MV-4-11 (cell line): ENCODE results near the gene NPAS2.

Experiments
- DNase-seq: peaks from one replicate; lab custom pipeline; 2025; lab: John Stamatoyannopoulos, UW

The NPAS2 gene

GRCh38 chr2:100819370-100820272, at the start of gene NPAS2:
NPAS2 (plus strand) TSS chr2:100820139; CDS start chr2:100904755, 84,616 bp downstream.
- no peak for DNase-seq

DNA sequence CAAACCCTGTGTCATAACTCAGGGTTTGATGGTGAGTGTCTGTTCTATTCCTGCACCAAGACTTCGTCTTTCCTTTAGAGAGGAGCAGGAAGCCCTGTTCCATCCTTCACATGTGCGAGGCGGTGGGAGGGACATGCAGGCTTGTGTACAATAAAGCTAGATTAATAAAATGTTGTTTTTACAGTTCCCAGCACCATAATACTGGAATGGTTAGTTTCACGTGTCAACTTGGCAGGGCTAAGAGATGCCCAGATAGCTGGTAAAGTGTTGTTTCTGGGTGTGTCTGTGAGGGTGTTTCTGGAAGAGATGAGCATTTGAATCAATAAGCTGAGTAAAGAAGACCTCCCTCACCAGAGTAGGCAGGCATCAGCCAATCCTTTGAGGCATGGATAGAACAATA, 48.8 kb upstream of the NPAS2 start:
- DNase-seq = no peak

DNA sequence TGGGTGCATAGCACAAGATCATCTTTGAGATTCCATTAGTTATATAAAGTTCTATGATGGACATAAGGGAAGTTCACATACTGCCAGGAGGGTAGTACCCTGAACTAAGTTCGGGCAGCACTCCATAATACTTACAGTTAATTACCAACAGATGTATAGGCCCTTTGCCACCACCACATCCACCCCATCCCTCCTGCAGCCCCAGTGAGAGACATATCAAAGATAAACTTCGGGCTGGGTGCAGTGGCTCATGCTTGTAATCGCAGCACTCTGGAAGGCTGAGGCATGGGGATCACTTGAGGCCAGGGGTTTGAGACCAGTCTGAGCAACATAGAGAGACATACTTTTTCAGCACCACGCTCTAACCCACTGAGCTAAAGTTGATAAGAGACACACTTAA, 46.4 kb upstream of the NPAS2 start:
- DNase-seq = no peak

GRCh38 chr2:100776445-100776844, 43.5 kb upstream of the NPAS2 start:
- DNase-seq = no peak

DNA sequence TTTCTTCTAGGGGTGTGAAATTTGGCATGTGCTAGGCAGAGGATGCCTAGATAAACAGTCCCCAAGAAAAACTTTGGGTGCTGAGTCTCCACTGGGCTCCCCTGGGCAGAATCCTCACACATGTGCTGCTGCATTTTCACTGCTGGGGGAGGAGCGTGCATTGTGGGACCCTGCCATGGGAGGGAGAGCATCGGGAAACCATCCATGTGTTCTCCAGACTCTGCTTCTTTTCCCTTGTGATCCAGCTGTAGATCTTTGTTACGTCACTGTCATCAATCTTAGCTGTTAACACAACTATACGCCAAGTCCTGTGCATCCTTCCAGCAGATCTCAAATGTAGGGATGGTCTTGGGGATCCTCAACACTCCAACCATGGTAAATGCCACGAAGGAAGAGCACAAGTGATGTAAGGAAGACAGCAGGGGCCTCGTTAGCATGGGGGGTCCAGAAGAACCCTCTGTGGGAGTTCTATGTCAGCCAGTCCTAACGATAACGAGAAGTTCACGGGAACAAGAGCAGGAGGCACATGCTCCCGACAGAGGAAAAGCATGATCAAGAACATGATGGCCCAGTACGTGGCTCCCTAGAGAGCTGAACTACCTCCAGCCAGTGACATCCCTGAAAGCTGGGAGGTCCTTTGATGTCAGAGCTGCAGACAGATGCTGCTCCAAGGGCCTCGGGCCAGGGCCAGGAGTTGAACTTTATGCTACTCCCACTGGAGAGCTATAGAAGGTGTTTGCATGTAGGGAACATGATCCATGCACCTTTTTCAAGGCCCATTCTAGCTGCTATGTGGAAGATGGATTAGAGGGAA, 41.1 kb upstream of the NPAS2 start:
- no peak for DNase-seq

- no peak for DNase-seq
These were observed 40.1 kb upstream of the NPAS2 start for GRCh38 chr2:100779908-100780202.

- peak; percentile 63 for DNase-seq
These were observed 39.5 kb upstream of the NPAS2 start for GRCh38 chr2:100780203-100781008.

DNA sequence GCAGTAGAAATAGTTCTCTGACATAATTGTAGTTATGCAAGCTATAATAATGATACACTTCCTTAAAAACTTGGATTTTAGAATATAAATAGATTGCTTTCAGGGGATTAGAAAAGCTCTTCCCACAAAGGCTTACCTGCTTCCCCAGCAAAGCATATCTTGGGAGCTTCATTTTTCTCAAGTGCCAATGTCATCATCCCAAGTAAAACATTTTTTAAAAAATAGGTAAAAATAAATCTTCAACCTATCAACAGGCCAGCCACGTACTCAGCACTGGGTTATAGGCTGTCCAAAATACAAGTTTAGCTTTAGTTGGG, 39.0 kb upstream of the NPAS2 start:
- DNase-seq = no peak

GRCh38 chr2:100781523-100782379, 38.2 kb upstream of the NPAS2 start:
- no peak for DNase-seq

- no peak for DNase-seq
These were observed 37.5 kb upstream of the NPAS2 start for GRCh38 chr2:100782380-100782878.

DNA sequence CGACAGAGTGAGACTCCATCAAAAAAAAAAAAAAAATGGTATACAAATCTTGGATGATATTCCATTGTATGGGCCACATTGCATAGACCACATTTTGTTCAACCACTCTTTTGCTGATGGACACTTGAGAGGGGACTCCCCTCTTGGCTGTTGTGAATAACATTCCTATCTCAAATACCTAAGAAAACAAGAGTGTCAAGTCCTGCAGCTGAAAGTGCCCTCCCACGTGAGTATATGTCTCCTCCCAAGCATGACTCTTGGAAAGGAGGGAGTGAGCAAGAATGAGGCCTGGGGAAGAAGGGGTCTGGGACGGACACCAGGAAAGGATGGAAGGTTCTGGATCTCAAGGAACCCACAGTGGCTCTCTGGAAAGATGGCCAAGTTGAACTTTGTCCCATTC, 36.0 kb upstream of the NPAS2 start:
- no peak for DNase-seq

- DNase-seq = no peak
These were observed 35.3 kb upstream of the NPAS2 start for GRCh38 chr2:100784681-100785080.

GRCh38 chr2:100785626-100786296, 34.2 kb upstream of the NPAS2 start:
- no peak for DNase-seq

DNA sequence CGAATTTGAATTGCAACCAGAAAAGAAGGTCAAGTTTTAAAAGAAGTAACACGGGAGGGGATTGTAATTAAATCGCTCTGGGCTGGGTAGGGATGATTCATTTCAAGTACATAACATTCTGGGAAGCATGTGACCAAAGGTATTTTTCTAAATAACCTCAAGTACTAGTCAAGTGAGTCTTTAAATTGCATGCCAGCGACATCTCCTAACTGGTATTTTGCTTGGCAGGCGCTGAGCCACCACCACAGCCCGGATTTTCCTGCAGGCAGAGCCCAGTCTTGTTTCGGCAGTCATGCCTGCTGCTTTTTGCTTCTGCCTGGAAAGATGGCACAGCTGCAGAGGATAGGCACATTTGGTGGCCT, 33.7 kb upstream of the NPAS2 start:
- DNase-seq = no peak

DNA sequence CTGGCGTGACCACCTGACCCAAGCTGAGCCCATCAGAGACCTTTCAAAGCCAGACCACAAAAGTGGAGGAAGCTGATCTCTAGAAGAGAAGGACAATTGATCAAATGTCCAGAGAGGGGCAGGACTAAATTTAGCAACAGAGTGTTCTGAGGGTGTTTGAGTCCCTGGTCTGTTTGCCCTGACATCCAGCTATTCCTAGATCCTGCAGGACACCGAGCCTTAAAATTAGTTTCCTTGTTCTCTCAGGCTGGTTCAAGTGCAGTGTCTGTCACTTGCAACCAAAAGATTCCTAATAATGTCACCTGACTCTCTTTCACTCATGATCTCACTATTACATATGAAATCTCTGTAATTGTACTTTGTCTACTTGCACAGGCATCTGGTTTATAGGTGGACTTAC, 33.0 kb upstream of the NPAS2 start:
- DNase-seq = no peak

DNA sequence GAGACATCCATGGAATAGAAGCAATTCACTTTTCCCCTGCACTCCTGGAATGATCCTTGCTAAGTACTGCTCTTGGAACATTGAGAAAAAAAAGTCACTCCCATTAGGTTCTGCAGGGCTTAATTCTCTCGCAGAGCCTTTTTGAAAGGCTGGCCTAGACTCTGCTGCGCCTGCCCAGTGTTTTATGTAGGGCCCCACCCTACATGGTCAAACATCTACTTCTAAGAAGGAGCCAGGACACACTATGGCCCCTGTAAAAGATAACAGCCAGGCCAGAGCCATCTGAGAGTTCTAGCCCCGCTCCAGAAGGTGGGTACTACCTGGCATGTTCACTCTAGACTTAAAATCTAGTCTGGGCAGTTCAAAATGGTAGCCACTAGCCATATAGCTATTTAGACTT, 30.6 kb upstream of the NPAS2 start:
- no peak for DNase-seq

- no peak for DNase-seq
These were observed 28.5 kb upstream of the NPAS2 start for GRCh38 chr2:100791294-100791935.

DNA sequence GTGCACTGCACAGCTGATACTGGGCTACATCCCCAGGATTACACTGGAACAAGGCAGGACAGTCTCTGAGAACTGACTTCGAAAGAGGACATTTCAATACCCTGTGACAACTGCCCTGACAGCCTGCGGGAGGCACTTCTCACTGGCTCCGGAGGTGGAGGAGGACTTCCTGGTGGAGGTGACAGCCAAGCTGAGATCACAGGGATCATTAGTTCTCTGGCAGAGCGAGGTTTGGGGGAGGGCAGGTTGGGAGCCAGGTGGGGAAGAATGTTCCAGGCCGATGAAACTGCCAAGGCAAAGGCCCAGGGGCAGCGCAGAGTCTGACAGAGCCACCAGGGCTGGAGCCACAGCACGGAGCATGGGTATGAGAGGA, 28.0 kb upstream of the NPAS2 start:
- DNase-seq = no peak

DNA sequence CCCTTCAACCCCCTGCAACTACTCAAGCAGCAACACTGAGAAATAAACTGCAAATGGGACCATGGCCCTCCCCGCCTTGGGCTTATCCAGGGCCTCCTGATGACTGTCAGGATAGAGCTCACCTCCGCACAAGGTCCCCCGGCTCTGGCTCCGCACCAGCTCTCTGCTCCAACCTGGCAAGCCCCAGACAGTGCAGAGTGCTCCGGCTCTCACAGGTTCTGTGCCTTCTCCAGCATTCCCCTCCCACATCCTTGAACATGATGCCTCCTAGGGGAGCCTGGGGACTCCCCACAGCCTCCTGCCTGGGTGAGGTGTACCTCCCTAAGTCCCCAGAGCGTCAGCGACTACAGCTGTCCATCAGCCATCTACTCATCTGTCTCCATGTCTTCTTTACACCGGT, 26.7 kb upstream of the NPAS2 start:
- DNase-seq = no peak

- no peak for DNase-seq
These were observed 26.0 kb upstream of the NPAS2 start for GRCh38 chr2:100793982-100794381.
